ENCODE measurements around the gene EXOC4.

DNA sequence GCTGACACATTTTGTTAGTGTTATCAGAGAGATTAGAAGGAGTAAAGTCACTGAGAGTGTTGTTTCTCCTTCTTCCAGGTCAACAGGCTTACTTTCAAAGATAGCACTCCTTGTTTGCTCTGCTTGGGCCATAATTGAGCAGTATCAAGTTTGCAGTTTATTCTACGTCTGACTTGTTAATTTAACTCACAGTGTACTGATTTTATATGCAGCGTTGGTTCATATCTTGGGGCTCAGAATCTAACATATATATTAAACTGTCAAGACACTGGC is 430.2 kb downstream of the EXOC4 start:
- TF ChIP-seq, protein P1, sequence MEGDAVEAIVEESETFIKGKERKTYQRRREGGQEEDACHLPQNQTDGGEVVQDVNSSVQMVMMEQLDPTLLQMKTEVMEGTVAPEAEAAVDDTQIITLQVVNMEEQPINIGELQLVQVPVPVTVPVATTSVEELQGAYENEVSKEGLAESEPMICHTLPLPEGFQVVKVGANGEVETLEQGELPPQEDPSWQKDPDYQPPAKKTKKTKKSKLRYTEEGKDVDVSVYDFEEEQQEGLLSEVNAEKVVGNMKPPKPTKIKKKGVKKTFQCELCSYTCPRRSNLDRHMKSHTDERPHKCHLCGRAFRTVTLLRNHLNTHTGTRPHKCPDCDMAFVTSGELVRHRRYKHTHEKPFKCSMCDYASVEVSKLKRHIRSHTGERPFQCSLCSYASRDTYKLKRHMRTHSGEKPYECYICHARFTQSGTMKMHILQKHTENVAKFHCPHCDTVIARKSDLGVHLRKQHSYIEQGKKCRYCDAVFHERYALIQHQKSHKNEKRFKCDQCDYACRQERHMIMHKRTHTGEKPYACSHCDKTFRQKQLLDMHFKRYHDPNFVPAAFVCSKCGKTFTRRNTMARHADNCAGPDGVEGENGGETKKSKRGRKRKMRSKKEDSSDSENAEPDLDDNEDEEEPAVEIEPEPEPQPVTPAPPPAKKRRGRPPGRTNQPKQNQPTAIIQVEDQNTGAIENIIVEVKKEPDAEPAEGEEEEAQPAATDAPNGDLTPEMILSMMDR (conservative IDR thresholded peaks at IDR 0.05; ENCODE audit: low read length) = no peak
- TF ChIP-seq EZH2phosphoT487 (IDR thresholded peaks at IDR 0.05; ENCODE audit: borderline replicate concordance) = no peak
